ENCODE results near the gene PPFIBP2.

GRCh38 chr11:7591107-7591894, 77.5 kb downstream of the PPFIBP2 start:
- no peak for TF ChIP-seq ZNF18 (tag by site-specific recombination; IDR thresholded peaks at IDR 0.05)
- no peak for TF ChIP-seq ZNF433 (tag by site-specific recombination; IDR thresholded peaks at IDR 0.05; ENCODE audit: low read depth)

All from HEK293 (cell line).